Panc1 (cell line): ENCODE results near the gene CLRN3.

ENCODE experiments used
- CTCF ChIP-seq: fragments of 450-650 bp; IDR thresholded peaks from 2 replicates; pipeline ENCODE4 v1.5.1; 2017; ENCODE audit warnings: mild to moderate bottlenecking
- POLR2AphosphoS5 ChIP-seq: IDR thresholded peaks from 2 replicates; pipeline ENCODE4 v1.6.1; 2012; ENCODE audit warnings: mild to moderate bottlenecking, low read depth, low read length, moderate library complexity
- TCF7L2 ChIP-seq: IDR thresholded peaks from 2 replicates; pipeline ENCODE4 v1.6.1; 2011; ENCODE audit warnings: mild to moderate bottlenecking, low read depth, low read length, inconsistent platforms

DNA sequence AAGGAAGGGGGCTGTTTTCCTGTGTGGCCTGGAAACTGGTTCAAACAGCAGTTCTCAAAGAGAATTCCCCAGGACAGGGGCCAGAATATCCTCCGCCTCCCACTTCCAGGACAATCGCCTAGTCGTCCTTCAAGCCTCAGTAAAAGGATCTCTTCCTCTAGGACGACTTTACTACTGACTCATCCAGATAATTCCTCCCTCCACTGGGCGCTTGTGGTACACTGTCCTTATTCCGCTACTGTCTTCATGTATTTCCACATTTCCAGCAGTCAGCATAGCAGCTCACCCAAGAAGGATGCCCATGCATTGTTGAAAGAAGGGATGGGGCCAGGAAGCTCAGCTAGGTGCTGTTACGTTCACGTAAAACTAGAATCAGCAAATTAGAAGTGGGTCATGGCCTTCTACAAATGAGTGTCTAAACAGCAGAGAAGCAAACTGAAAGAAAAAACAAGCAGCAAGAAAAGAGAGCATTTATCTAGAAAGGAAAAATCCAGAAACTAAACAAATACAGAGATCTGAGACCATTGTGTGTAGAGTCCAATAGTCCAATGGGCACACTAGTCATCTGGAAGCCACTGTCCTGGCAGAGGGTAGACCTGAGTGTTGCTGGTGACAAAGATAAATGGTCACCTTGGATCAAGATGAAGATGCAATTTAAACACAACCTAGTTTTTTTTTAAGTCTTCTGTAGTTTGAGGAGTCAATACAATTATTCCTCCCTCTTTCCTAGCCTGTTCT is 26.3 kb downstream of the CLRN3 start:
- TF ChIP-seq CTCF (no peak), POLR2AphosphoS5 (no peak), TCF7L2 (no peak)
